Fibroblast of upper back skin (primary cell): ENCODE results near the gene TMEM204.

Experiments used
- DNase-seq: peaks from one replicate; pipeline ENCODE4 v3.0.0-alpha.2; 2013

TMEM204 gene

DNA sequence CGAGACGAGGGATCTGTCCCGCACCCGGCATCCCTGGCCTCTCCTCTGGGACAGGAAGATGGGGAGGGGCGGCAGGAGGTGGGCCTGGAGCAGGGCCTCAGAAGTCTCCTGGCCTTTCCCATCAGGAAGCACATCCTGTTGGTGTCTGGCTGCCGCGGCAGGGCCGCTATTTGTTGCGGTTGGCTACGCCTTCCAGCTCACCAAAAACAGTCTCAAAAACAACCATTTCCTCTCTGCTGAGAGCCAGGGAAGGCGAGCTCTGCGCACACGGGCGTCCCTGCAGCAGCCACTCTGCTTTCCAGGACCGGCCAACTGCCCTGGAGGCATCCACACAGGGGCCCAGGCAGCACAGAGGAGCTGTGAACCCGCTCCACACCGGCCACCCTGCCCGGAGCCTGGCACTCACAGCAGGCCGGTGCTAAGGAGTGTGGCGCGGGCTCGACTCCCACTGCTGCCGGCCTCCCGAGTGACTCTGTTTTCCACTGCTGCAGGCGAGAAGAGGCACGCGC is at the start of gene TMEM204:
TSS of gene TMEM204 (plus strand) at position 224 of the 509 bp plus-strand sequence. CDS start 610 bp downstream, outside the sequence.
- DNase-seq: peak; percentile 86

DNA sequence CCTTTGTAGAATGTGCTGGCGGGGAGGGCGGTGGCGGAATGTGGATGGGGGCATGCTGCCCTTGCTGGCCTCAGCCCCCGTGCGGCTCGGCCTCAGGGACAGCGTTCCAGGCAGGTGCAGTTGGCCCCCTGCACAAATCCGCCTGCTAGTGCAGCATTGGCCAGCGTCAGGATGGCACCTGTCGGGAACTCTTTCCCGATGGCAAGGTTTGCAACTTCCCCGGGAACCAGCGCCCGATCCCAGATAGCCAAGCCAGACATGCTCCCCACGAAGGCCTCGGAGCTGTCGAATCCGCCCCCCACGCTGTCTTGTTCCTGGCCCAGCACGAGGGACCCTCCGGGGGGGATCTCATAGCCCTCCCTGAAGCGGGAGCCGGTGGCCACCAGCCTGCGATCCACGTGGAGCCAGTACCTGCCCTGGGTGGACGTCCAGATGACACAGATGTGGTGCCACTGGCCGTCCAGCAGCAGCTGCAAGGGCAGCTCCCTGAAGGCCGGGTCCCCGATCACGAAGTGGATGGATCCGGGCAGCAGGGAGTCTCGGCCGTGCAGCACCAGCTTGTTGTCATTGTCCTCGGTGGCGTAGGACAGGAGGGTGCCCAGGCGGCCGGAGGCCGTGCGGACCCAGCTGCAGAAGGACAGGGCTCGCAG is 47.5 kb upstream of the TMEM204 start:
- no peak for DNase-seq

DNA sequence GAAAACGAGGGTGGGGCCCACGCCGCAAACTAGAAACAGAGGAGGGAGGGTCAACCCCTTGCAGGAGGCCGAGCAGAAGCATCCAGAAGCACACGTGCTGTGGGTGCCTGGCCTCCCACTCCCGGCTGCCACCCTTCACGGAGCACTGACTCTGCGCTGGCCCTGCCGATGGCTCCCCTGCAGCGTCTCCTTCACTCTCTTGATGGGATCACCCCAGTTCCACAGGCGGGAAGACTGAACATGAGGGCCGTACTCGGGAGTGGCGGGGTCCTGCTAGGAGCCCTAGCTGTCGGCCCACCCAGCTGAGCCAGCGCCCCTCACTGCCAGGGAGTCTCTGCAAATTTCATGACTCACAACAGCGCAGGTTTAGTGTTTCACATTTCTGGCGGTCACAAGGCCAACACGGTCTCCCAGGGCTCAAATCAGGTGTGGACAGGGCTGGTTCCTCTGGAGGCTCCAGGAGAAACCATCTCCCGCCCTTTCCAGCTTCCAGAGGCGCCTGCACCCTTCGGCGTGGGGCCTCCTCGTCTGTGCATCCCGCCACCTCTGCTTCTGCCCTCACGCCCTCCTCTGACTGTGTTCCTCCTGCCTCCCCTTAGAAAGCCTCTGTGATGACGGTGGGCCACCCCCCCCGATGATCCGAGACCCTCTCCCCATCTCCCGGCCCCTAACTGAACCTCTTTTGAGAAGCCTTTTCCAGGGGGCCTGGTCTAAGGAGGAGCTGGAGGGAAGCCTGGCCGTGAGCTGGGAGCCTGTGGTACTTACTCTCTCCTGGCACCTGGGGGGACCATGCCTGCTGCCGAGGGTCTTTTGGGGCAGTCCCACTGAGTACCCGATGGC is 46.7 kb upstream of the TMEM204 start:
- DNase-seq: no peak

DNA sequence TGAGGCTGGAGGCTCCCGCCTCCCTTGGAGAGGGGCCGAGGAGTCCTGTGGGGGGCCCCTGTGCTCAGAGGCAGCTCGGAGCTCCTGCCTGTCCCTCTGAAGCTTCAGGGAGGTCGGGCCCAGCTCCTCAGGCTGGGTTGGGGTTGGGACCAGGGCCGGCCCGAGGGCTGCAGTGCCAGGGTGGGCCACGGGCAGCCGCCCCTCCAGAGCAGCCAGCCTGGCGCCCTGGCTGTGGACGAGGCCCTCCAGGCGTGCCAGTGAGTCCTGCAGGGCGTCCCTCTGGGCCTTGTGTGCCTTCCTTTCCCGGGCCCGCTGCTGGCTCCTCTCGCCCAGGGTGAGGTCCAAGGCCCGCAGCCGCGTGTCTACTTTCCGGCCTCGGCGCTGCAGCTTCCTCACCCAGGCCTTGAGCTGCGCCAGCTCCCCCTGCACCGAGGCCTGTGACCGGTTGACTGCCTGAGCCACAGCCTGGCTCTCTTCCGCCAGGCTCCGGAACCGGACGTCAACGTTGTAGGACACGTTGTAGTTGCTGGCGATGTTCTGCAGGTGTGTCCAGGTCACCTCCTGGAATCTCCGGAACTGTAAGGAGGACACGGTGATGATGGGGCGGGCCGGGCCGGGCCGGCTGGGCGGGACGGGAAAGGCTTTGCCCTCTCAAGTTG is 45.9 kb upstream of the TMEM204 start:
- no peak for DNase-seq

DNA sequence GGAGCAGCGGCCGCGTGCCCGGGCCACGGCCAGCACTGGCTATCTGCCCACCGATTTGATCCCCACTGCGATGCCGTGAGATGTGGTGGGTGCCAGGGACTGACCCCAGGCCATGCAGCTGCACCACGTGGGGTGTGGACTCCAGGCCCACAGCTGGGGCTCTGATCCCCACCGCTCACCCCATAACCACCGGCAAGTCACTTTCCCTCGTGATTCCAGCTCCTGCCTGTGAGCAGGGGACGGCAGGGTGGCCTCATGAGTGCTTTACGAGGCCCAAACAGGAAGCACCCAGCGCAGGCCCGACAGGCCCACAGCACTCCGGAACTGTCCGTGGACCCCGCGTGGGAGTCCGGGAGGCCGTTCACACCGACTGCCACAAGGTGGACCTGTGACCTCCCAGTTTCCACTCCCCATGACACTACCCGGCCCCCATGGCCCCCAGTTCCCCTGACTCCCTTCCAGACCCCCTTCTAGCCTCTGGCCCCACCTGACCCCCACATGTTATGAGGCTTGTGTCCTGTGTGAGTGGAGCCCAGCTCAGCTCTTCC is 45.3 kb upstream of the TMEM204 start:
- no peak for DNase-seq

DNA sequence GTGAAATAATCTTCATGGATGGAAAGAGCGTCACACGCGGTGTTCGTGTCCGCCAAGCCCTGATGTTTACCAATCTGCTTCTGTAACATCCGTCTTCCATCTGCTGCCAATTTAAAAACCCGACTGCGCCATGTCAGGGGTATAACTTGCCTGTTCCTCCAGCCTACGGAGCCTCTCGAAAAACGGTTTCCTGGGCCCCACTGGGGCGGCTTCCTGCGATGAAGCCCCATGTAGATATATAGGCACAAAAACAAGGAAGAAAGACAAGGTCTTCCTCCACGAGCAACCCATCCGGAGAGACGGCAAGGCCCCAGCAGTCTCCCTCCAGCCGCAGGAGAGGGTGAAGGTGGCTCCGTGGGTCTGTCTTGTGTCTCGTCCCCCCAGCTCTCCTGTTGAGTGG is 44.8 kb upstream of the TMEM204 start, which contains the start of gene PTX4:
TSS of gene PTX4 (minus strand) at position 326 of the 400 bp plus-strand sequence. CDS start at position 291, 35 bp downstream.
- DNase-seq: no peak

DNA sequence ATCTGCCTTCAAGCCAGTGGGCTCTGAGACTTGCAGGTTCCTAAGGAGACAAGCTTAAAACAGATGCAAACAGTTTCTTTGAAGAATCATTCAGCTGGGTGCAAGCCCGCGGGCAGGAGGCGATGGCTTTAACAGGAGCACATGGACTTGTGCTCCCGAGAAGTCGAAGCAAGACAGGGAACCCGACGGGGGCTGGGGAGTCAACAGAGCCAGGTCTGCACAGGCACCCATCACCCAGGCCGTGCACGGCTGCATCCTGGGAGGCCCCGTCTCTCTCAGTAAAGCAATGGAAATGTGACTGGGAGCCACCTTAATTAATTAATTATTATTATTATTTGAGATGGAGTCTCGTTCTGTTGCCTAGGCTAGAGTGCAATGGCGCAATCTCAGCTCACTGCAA is 44.4 kb upstream of the TMEM204 start:
- no peak for DNase-seq

DNA sequence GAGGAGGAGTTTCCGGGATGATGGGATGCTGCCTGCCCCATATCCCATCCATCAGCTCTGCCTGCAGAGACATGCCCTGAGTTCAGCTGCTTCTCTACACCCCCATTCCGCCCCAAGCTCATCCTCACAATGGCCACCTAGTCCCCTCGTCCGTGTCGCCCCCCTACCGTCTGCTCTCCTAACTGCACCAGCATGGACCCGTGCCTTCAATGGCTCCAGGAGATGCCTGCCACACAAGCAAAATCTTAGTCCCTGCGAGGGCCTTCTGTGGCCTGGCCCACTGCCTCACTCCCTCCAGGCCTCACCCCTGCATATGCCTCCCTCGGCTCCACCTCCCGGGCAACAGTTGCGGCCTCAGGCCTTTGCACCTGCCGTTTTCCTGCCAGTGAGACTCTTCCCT is 42.1 kb upstream of the TMEM204 start:
- no peak for DNase-seq

DNA sequence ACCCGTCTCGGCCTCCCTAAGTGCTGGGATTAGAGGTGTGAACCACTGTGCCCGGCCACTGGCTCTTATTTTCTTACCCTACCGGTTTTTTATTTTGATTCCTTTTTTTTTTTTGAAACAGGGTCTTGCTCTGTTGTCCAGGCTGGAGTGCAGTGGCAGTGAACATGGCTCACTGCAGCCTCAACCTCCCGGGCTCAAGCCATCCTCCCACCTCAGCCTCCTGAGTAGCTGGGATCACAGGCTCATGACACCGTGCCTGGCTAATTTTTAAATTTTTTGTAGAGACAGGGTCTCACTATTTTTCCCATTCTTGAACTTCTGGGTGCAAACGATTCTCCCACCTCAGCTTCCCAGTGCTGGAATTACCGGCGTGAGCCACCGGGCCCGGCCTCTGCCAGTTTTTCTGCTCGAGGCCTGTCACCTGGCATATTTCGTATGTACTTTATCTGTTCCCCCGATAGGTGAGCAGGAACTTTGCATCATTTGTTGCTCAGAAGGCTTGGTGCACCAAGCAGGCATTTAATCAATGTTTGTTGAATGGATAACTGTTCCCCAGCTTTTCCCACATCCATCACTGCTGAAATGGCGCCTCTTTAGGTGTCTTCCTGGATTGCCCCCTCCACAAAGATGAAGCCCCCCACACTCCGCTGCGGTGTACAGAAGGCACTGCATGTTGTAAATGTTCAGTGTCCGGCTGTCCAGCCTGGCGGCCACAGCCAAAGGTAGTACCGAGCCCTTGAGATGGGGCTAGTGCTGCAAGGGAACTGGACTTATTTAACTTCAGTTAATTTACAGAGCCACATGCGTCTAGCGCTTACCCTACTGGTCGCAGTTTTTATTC is 41.2 kb upstream of the TMEM204 start:
- no peak for DNase-seq

DNA sequence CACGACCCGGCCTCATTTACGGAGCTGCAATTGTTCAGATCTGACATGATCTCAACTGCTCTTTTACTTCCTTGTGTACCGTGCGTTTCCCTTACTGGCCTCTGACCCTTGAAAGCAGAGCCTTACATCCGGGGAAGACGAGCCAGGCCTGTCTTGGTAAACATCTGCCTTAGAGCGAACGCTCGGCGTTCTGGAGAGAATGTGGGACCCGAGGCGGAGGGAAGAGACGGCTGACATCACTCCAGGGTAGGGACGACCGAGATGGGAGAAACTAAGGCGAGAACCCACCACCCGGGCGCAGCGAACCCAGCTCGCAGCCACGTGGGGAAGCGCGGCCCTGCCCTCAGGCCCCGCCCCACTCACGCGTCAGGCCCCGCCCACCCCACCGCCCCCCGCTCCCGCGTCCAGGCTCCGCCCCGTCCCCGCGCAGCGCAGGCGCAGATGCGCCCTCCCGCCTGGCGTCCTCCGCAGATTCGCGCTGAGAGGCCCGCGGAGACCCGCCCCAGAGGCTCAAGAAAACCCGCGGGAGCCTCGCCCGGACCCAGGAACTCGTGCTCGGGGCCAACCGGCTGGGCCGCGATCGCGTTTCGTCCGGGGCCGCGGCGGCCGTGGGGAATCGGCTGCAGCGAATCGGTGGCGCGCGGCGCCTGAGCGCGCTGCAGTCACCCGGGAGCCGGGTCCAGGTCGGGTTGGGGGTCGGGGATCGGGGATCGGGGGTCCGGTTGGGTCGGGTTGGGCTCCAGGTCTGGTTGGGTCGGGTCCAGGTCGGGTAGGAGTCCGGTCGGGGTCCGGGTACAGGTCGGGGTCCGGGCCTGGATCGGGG is 40.3 kb upstream of the TMEM204 start, which contains the start of gene TELO2:
TSS of gene TELO2 (plus strand) at position 438 of the 823 bp plus-strand sequence. CDS start 922 bp downstream, outside the sequence.
- DNase-seq: peak; percentile 71

DNA sequence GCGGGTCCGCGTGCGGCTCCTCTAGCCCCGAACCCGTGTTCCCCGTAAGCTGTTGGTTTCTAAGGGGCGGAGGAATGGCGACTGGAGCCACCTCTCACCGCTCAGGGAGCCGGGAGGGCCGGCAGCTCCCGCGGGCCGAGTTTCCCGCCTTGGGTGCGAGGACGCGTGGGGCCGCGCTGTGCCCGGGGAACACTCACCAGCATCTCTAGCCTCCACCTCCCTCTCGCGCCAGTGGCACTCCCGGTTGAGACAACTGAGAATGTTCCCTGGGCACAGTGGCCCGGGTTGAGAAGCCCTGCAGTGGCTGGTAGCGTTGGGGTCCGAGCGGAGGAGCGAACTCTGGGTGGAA is 39.7 kb upstream of the TMEM204 start:
- DNase-seq: no peak

DNA sequence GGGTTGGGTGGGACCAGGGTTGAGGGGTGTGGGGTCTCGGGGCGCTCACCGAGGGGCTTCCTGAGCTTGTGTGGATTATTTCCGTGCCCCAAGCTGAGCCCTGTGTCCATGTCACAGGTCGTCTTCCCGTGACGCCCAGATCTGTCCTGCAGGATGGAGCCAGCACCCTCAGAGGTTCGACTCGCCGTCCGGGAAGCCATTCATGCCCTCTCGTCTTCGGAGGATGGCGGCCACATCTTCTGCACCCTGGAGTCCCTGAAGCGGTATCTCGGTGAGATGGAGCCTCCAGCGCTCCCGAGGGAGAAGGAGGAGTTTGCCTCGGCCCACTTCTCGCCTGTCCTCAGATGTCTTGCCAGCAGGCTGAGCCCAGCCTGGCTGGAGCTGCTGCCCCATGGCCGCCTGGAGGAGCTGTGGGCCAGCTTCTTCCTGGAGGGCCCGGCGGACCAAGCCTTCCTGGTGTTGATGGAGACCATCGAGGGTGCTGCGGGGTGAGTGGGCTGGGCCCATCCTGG is 39.3 kb upstream of the TMEM204 start:
- peak; percentile 60 for DNase-seq

DNA sequence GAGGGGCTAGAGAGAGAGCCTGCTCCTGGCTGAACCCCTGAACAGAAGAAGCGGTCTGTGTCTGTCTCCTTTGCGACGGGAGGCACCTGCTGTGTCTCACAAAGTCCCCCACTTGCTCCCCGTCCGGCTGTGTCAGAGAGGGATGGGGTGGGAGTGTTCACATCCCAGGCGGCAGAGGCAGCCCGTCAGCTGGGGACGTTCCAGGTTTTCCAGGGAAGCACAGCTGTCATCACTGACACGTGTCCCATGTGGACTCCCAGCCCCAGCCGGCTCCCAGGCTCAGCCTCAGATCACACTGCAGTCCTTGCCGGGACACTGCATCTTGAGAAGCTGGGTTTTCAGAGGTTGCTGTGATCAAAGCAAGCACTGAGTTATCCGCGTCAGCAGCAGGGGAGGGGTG is 38.8 kb upstream of the TMEM204 start:
- DNase-seq: no peak

DNA sequence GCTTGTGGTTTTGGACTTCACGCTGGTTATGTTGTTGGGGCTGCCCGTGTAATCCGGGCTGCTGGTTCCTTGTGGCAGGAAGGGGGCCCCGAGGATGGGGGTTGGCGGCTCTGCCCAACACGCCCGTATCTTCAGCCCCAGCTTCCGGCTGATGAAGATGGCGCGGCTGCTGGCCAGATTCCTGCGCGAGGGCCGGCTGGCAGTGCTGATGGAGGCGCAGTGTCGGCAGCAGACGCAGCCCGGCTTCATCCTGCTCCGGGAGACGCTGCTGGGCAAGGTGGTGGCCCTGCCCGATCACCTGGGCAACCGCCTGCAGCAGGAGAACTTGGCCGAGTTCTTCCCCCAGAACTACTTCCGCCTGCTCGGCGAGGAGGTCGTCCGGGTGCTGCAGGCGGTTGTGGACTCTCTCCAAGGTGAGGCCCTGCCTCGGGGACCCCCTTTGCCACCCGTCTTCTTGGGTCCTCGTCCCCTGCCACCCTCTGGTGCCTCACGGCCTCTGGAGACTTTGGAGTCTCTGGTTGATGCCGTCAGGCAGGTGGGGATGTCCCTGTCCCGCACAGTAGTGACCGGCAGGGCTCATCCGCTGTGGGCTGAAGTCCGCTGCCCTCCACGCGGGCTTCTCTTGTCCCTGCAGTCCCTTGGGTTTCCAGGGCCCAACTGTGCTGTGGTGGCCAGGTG is 38.1 kb upstream of the TMEM204 start:
- DNase-seq: no peak

DNA sequence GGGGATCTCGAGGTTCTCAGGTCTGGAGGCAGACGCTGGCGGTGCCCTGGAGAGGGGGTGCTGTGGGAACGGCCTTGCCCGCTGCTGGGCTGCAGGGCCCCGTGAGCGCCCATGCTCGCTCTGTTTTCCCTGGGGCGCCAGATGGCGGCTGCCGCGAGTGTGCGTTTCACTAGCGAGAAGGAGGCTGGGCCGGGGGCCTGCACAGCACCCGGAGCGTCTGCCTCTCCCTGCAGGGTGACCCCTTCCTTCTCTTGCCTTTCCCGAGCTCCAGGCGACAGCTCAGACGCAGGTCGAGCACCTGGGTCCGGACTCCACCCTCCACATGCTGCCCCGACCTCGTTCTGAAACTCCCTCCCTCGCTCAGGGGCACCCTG is 37.6 kb upstream of the TMEM204 start:
- DNase-seq: no peak

DNA sequence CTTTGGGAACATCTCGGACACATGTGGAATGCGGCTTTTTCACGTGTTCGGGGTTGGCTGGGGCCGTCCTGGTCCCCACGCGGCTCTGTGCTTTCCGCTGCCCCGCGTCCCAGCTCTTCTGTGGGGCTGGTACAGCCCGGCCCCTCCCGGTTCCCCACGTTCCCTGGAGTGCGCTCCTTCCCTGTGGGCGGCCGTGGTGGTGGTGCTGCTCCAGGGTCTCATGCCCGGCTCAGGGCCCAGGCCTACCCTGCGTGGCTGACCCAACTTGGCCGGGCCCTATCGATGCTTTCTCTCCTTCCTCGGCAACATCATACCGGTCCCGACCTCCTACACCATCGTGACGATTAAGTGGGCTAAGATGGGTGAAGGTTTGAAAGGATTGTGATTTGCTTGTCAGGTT is 37.0 kb upstream of the TMEM204 start:
- no peak for DNase-seq

DNA sequence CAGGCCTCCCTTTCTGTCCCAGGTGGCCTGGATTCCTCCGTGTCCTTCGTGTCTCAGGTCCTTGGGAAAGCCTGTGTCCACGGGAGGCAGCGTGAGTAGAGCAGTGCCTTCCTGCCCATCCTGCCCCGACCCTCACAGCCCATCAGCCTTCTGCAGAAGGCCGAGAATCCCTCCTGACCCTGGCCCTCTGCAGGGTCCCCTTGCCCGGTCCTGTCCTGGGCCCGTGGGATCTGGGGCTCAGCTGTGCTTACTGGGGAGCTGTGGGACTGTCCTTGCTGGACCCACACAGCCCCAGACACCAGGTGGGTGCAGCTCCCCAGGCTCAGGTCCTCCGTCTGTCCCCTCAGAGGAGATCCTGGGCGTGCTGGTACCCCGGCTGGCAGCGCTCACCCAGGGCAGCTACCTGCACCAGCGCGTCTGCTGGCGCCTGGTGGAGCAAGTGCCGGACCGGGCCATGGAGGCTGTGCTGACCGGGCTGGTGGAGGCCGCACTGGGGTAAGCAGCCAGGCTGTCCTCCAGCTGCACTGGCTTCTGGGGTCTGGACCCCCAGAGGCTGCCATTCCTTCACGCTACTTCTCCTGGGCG is 36.4 kb upstream of the TMEM204 start:
- DNase-seq: no peak

DNA sequence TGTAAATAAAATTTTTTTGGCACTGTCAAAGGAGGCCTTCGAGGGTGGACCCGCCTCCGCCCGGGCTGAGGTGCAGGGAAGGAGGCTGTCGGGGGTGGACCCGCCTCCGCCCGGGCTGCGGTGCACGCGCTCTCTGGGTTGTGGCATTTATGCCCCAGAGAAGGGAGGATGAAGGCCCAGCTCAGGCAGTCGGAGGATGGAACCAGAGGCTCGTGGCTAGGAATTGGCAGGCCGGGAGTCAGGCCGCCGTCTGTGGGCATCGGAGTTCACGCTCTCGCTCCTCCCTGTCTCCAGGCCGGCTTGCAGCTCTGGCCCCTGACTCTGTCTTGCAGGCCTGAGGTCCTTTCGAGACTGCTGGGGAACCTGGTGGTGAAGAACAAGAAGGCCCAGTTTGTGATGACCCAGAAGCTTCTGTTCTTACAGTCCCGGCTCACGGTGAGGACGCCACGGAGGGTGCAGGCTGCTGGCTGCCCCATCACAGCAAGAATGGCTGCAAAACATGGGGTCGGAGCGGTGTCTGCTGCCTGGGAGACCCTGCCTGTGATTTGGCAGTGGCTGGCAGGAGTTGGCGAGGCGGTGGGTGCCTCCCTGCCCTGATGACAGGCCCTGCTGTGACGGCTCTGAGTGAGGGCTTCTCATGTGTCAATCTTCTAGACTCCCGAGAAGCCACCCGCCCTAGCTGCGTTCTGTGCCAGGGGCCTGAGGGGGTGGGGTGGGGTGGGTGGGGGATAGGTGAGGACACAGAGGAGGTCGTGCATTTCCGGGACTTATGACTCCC is 34.4 kb upstream of the TMEM204 start:
- no peak for DNase-seq

DNA sequence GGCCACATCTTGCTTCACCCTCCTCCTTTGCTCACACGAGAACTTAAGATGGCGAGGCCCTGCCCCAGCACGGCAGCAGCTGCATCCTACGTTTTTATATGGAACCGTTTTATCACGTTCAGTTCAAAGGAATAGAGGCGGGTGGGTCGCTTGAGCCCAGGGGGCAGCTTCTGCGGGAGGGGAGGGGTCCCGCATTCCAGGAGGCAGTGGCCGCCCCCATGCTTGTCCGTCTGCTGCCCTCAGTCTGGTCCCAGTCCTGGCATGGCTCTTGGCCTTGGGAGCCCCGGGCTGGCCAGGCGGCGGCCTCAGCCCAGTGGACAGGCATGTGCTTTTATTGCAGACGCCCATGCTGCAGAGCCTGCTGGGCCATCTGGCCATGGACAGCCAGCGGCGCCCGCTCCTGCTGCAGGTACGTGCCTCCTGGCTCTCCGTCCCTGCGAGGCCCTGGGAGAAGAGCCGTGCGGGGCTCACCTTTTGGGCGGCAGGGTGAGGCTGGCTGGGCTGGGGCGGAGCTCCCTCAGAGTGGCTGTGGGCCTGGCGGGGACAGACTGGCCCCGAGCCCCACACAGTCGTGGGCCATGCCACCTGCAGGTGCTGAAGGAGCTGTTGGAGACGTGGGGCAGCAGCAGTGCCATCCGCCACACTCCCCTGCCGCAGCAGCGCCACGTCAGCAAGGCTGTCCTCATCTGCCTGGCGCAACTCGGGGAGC is 33.6 kb upstream of the TMEM204 start:
- DNase-seq: no peak
